HG02588 (cell line): ENCODE measurements around the gene HMGXB3.

Source experiments
- ATAC-seq: cut with Tn5 transposase; IDR thresholded peaks from one replicate; pipeline ENCODE4 v1.9.1; 2021; ENCODE audit warnings: mild to moderate bottlenecking, moderate library complexity; ENCODE audit not compliant: unreplicated experiment

HMGXB3 gene

GRCh38 chr5:150052226-150052955, 51.9 kb downstream of the HMGXB3 start:
- no peak for ATAC-seq

- no peak for ATAC-seq
Measured at GRCh38 chr5:150052956-150053712, 52.6 kb downstream of the HMGXB3 start.

- ATAC-seq = no peak
Measured at GRCh38 chr5:150053713-150054392, 53.3 kb downstream of the HMGXB3 start.

- ATAC-seq = no peak
Measured at GRCh38 chr5:150054569-150054968, 54.0 kb downstream of the HMGXB3 start.

- ATAC-seq = no peak
Measured at GRCh38 chr5:150055326-150056074, 55.0 kb downstream of the HMGXB3 start.

GRCh38 chr5:150056075-150056443, 55.5 kb downstream of the HMGXB3 start:
- ATAC-seq = no peak

GRCh38 chr5:150057052-150057451, 56.5 kb downstream of the HMGXB3 start:
- ATAC-seq = no peak

- ATAC-seq = no peak
Measured at GRCh38 chr5:150057511-150057910, 57.0 kb downstream of the HMGXB3 start.

GRCh38 chr5:150057996-150058395, 57.5 kb downstream of the HMGXB3 start:
- no peak for ATAC-seq

GRCh38 chr5:150058480-150059126, 58.1 kb downstream of the HMGXB3 start:
- ATAC-seq = no peak

GRCh38 chr5:150059623-150060022, 59.1 kb downstream of the HMGXB3 start:
- ATAC-seq = no peak

GRCh38 chr5:150060471-150060870, 59.9 kb downstream of the HMGXB3 start:
- no peak for ATAC-seq

GRCh38 chr5:150061538-150061995, 61.0 kb downstream of the HMGXB3 start:
- ATAC-seq = no peak

GRCh38 chr5:150062216-150062922, 61.8 kb downstream of the HMGXB3 start:
- no peak for ATAC-seq

GRCh38 chr5:150063638-150064037, 63.1 kb downstream of the HMGXB3 start:
- no peak for ATAC-seq

GRCh38 chr5:150064681-150065220, 64.2 kb downstream of the HMGXB3 start:
- no peak for ATAC-seq

GRCh38 chr5:150065346-150065745, 64.8 kb downstream of the HMGXB3 start:
- ATAC-seq = no peak

GRCh38 chr5:150065886-150066285, 65.3 kb downstream of the HMGXB3 start:
- no peak for ATAC-seq

GRCh38 chr5:150066436-150066835, 65.9 kb downstream of the HMGXB3 start:
- ATAC-seq = no peak
